HG03280 (cell line): ENCODE data around the gene TFF1.

Source experiments
- ATAC-seq: cut with Tn5 transposase; IDR thresholded peaks from one replicate; pipeline ENCODE4 v1.9.1; 2021; ENCODE audit warnings: mild to moderate bottlenecking, moderate library complexity; ENCODE audit not compliant: unreplicated experiment

TFF1 gene

GRCh38 chr21:42383331-42383730, 17.0 kb upstream of the TFF1 start:
- ATAC-seq, result no peak

- no peak for ATAC-seq
These were observed 16.6 kb upstream of the TFF1 start for GRCh38 chr21:42382915-42383314.

- no peak for ATAC-seq
These were observed 15.1 kb upstream of the TFF1 start for GRCh38 chr21:42381347-42381984.

- ATAC-seq, result no peak
These were observed 13.3 kb upstream of the TFF1 start for GRCh38 chr21:42379426-42380215.

GRCh38 chr21:42378418-42378817, 12.1 kb upstream of the TFF1 start:
- no peak for ATAC-seq

GRCh38 chr21:42377951-42378340, 11.6 kb upstream of the TFF1 start:
- no peak for ATAC-seq

- no peak for ATAC-seq
These were observed 11.0 kb upstream of the TFF1 start for GRCh38 chr21:42377211-42377950.

- ATAC-seq, result no peak
These were observed 10.1 kb upstream of the TFF1 start for GRCh38 chr21:42376338-42376982.

GRCh38 chr21:42375966-42376337, 9.6 kb upstream of the TFF1 start:
- ATAC-seq, result no peak

GRCh38 chr21:42375506-42375905, 9.2 kb upstream of the TFF1 start:
- no peak for ATAC-seq

GRCh38 chr21:42374864-42375499, 8.6 kb upstream of the TFF1 start:
- no peak for ATAC-seq

GRCh38 chr21:42374457-42374856, 8.1 kb upstream of the TFF1 start:
- no peak for ATAC-seq

- no peak for ATAC-seq
These were observed 7.6 kb upstream of the TFF1 start for GRCh38 chr21:42373908-42374455.

- ATAC-seq, result no peak
These were observed 7.0 kb upstream of the TFF1 start for GRCh38 chr21:42373196-42373907.

GRCh38 chr21:42370894-42371654, 4.7 kb upstream of the TFF1 start:
- ATAC-seq, result no peak

- no peak for ATAC-seq
These were observed 3.5 kb upstream of the TFF1 start for GRCh38 chr21:42369821-42370220.

- no peak for ATAC-seq
These were observed 1.2 kb upstream of the TFF1 start for GRCh38 chr21:42367367-42368165.

GRCh38 chr21:42365770-42366169, 565 bp downstream of the TFF1 start:
- ATAC-seq, result no peak
